Measurements from ENCODE around the gene USP4.
"Not testable (repeated sequence)": the region's sequence is repeated elsewhere in the genome, so short reads cannot be mapped to it uniquely, and the experiment has no call there.

USP4 gene

GRCh38 chr3:49228817-49229216 is 111.0 kb downstream of the USP4 start:
- H3K4me1 ChIP-seq (ENCODE audit: control insufficient read depth, insufficient read depth, low read length); H3K9ac ChIP-seq (ENCODE audit: low read depth, low read length); H3K4me3 ChIP-seq (ENCODE audit: low read depth, low read length); H3K9me3 ChIP-seq (ENCODE audit: control insufficient read depth, insufficient read depth, low read length); H3K27me3 ChIP-seq (ENCODE audit: control insufficient read depth, insufficient read depth, low read length); H3K36me3 ChIP-seq (ENCODE audit: control insufficient read depth, insufficient read depth, low read length): not testable (repeated sequence)
